Activated CD4-positive, CD25-positive, alpha-beta regulatory T cell treated with anti-CD3 and anti-CD28 coated beads, Interleukin-2, amount 50 U/mL, for 24 hours (primary cell): ENCODE results near the gene UPK1B.

Source experiments
- ATAC-seq, 2 donors: fragments of 150-1000 bp; cut with Tn5 transposase; one replicate each; pipeline ENCODE4 v1.10.0; 2021; ENCODE audit warnings: mild to moderate bottlenecking in 1 of 2, moderate library complexity in 1 of 2

Gene UPK1B

GRCh38 chr3:119177321-119177720, 3.9 kb downstream of the UPK1B start:
- no peak for ATAC-seq

GRCh38 chr3:119181765-119182164, 8.4 kb downstream of the UPK1B start:
- no peak for ATAC-seq

- ATAC-seq = no peak
These were observed 10.7 kb downstream of the UPK1B start for GRCh38 chr3:119184111-119184510.

- peak; percentile 25 to 41 for ATAC-seq
These were observed 11.6 kb downstream of the UPK1B start for GRCh38 chr3:119184796-119185570.

- no peak for ATAC-seq
These were observed 13.9 kb downstream of the UPK1B start for GRCh38 chr3:119187266-119187665.

- ATAC-seq = no peak
These were observed 18.4 kb downstream of the UPK1B start for GRCh38 chr3:119191800-119192199.

GRCh38 chr3:119194237-119195150, 21.1 kb downstream of the UPK1B start:
- no peak for ATAC-seq

- ATAC-seq = no peak
These were observed 21.7 kb downstream of the UPK1B start for GRCh38 chr3:119195151-119195476.

- no peak for ATAC-seq
These were observed 22.5 kb downstream of the UPK1B start for GRCh38 chr3:119195911-119196310.

- no peak for ATAC-seq
These were observed 31.8 kb downstream of the UPK1B start for GRCh38 chr3:119205209-119205608.

- no peak for ATAC-seq
These were observed 32.3 kb downstream of the UPK1B start for GRCh38 chr3:119205685-119206084.

- no peak for ATAC-seq
These were observed 33.5 kb downstream of the UPK1B start for GRCh38 chr3:119206611-119207511.

GRCh38 chr3:119207512-119207875, 34.1 kb downstream of the UPK1B start:
- ATAC-seq = no peak

- ATAC-seq = no peak
These were observed 37.8 kb downstream of the UPK1B start for GRCh38 chr3:119211193-119211592.

GRCh38 chr3:119211803-119212202, 38.4 kb downstream of the UPK1B start:
- no peak for ATAC-seq

GRCh38 chr3:119219069-119219468, 45.7 kb downstream of the UPK1B start:
- ATAC-seq = peak; percentile 82

- ATAC-seq = no peak
These were observed 46.8 kb downstream of the UPK1B start for GRCh38 chr3:119220198-119220597.

GRCh38 chr3:119220970-119221667, 47.7 kb downstream of the UPK1B start:
- no peak for ATAC-seq

- ATAC-seq = peak in 1 of 2 donors; percentile 22
These were observed 48.5 kb downstream of the UPK1B start for GRCh38 chr3:119221779-119222320.

- no peak for ATAC-seq
These were observed 49.0 kb downstream of the UPK1B start for GRCh38 chr3:119222391-119222790.

GRCh38 chr3:119223511-119223910, 50.1 kb downstream of the UPK1B start:
- no peak for ATAC-seq

GRCh38 chr3:119225121-119225520, 51.7 kb downstream of the UPK1B start:
- ATAC-seq = no peak
